Osteoblast (primary cell): Measurements from ENCODE around the gene HCRTR1. TPM values are rescaled to one million over a fixed set of nuclear protein-coding genes. Genes with fewer than 3 reads are reported as not detected.

ENCODE experiments used
- DNase-seq: peaks from one replicate; pipeline ENCODE4 v3.0.0; 2011; ENCODE audit warnings: low spot score, mixed read lengths; ENCODE audit not compliant: insufficient read length; ENCODE audit errors: missing footprints
- H2AFZ ChIP-seq: 2 replicates; pipeline ENCODE4 v1.6.0; 2011; ENCODE audit warnings: mild to moderate bottlenecking, low read length
- H3K27ac ChIP-seq: 2 replicates; pipeline ENCODE4 v1.5.1; 2011; ENCODE audit warnings: mild to moderate bottlenecking, low read depth, low read length, moderate library complexity
- H3K27me3 ChIP-seq: 2 replicates; pipeline ENCODE4 v1.6.0; 2012; ENCODE audit warnings: mild to moderate bottlenecking, control low read depth, inconsistent platforms, low read length, moderate library complexity; ENCODE audit not compliant: insufficient read depth
- H3K36me3 ChIP-seq: 2 replicates; pipeline ENCODE4 v1.5.1; 2011; ENCODE audit warnings: mild to moderate bottlenecking, low read length, control low read depth, moderate library complexity; ENCODE audit not compliant: insufficient read depth
- H3K4me1 ChIP-seq: 2 replicates; pipeline ENCODE4 v1.5.1; 2011; ENCODE audit warnings: mild to moderate bottlenecking, low read length, control low read depth, moderate library complexity; ENCODE audit not compliant: insufficient read depth
- H3K4me2 ChIP-seq: 2 replicates; pipeline ENCODE4 v1.6.0; 2011; ENCODE audit warnings: mild to moderate bottlenecking, low read length; ENCODE audit not compliant: insufficient read depth
- H3K4me3 ChIP-seq: fragments of 200-600 bp; sonication (generic); 3 replicates; pipeline ENCODE4 v1.5.1; 2012; ENCODE audit warnings: mild to moderate bottlenecking, low read length, inconsistent platforms; ENCODE audit not compliant: insufficient read depth
- H3K79me2 ChIP-seq: 2 replicates; pipeline ENCODE4 v1.6.0; 2012; ENCODE audit warnings: mild to moderate bottlenecking, low read length, control low read depth, inconsistent platforms; ENCODE audit not compliant: insufficient read depth
- H3K9me3 ChIP-seq: 2 replicates; pipeline ENCODE4 v1.5.1; 2011; ENCODE audit warnings: low read depth, low read length, control low read depth
- H4K20me1 ChIP-seq: 2 replicates; pipeline ENCODE4 v1.6.0; 2012; ENCODE audit warnings: mild to moderate bottlenecking, low read length, control low read depth; ENCODE audit not compliant: insufficient read depth
- CTCF ChIP-seq: IDR thresholded peaks from 2 replicates; pipeline ENCODE4 v1.5.1; 2011; ENCODE audit warnings: mild to moderate bottlenecking, low read depth, low read length, moderate library complexity; ENCODE audit errors: extremely low read depth
- total RNA-seq: library from RNA; depleted of rRNA; stranded (reverse); fragments of >200 nt; gene quantifications from 2 replicates; pipeline ENCODE4 v1.2.3, GENCODE V29; 2012

HCRTR1 gene
- total RNA-seq, 1 donor: not detected

GRCh38 chr1:31667065-31667785, 49.7 kb downstream of the HCRTR1 start:
- peaks cover 3% of the 10 kb centered on the region for H4K20me1 ChIP-seq
- no peak overlapping the region for H3K27ac ChIP-seq
- H3K9me3 ChIP-seq: no peaks in the 10 kb centered on the region
- TF ChIP-seq CTCF: no peak
- H3K79me2 ChIP-seq: no peaks in the 10 kb centered on the region
- H3K4me2 ChIP-seq: no peak overlapping the region
- no peaks in the 10 kb centered on the region for H3K27me3 ChIP-seq
- peaks cover 7% of the 10 kb centered on the region for H3K4me1 ChIP-seq
- no peak overlapping the region for H3K4me3 ChIP-seq
- H3K36me3 ChIP-seq: peaks cover 75% of the 10 kb centered on the region
- peak; percentile 87 for DNase-seq
- H2AFZ ChIP-seq: no peak overlapping the region

GRCh38 chr1:31668303-31668883, 50.9 kb downstream of the HCRTR1 start:
- no peak overlapping the region for H3K4me3 ChIP-seq
- H4K20me1 ChIP-seq: peaks cover 4% of the 10 kb centered on the region
- H3K9me3 ChIP-seq: no peaks in the 10 kb centered on the region
- no peak for TF ChIP-seq CTCF
- H3K4me1 ChIP-seq: peaks cover 7% of the 10 kb centered on the region
- peaks cover 80% of the 10 kb centered on the region for H3K36me3 ChIP-seq
- no peak overlapping the region for H3K27ac ChIP-seq
- no peaks in the 10 kb centered on the region for H3K79me2 ChIP-seq
- no peak overlapping the region for H2AFZ ChIP-seq
- H3K4me2 ChIP-seq: no peak overlapping the region
- DNase-seq: peak; percentile 85
- no peaks in the 10 kb centered on the region for H3K27me3 ChIP-seq

GRCh38 chr1:31669433-31669785, 51.9 kb downstream of the HCRTR1 start:
- Histone ChIP-seq H3K4me3 (no peak overlapping the region), H2AFZ (no peak overlapping the region), H3K79me2 (no peaks in the 10 kb centered on the region), H3K4me2 (no peak overlapping the region), H3K27ac (no peak overlapping the region), H3K27me3 (no peaks in the 10 kb centered on the region), H3K9me3 (no peaks in the 10 kb centered on the region), H4K20me1 (peaks cover 4% of the 10 kb centered on the region), H3K36me3 (peaks cover 86% of the 10 kb centered on the region), H3K4me1 (peaks cover 7% of the 10 kb centered on the region)
- no peak for TF ChIP-seq CTCF
- peak; percentile 50 for DNase-seq

- no peak overlapping the region for H3K4me2 ChIP-seq
- H2AFZ ChIP-seq: no peak overlapping the region
- no peaks in the 10 kb centered on the region for H3K27me3 ChIP-seq
- TF ChIP-seq CTCF: no peak
- peaks cover 4% of the 10 kb centered on the region for H4K20me1 ChIP-seq
- no peak overlapping the region for H3K27ac ChIP-seq
- H3K79me2 ChIP-seq: no peaks in the 10 kb centered on the region
- H3K36me3 ChIP-seq: peaks cover 89% of the 10 kb centered on the region
- peaks cover 7% of the 10 kb centered on the region for H3K4me1 ChIP-seq
- H3K4me3 ChIP-seq: no peak overlapping the region
- H3K9me3 ChIP-seq: no peaks in the 10 kb centered on the region
- DNase-seq: peak; percentile 85
These were observed 52.5 kb downstream of the HCRTR1 start for GRCh38 chr1:31669786-31670592.
